Stimulated activated CD8-positive, alpha-beta memory T cell treated with anti-CD3 and anti-CD28 coated beads, Interleukin-12 subunit alpha, Interleukin-12 subunit beta, amount 100 ng/mL, for 1 hour (primary cell): Measurements from ENCODE around the gene ZDHHC4.

ENCODE experiments used
- DNase-seq: peaks from one replicate; pipeline ENCODE4 v3.0.0-alpha.2; 2020; ENCODE audit warnings: low read depth

The ZDHHC4 gene

GRCh38 chr7:6577369-6578113 is at the start of gene ZDHHC4:
TSS of gene ZDHHC4 (plus strand) at chr7:6577454. CDS start at chr7:6580562, 3,108 bp downstream.
- DNase-seq = peak; percentile 77

DNA sequence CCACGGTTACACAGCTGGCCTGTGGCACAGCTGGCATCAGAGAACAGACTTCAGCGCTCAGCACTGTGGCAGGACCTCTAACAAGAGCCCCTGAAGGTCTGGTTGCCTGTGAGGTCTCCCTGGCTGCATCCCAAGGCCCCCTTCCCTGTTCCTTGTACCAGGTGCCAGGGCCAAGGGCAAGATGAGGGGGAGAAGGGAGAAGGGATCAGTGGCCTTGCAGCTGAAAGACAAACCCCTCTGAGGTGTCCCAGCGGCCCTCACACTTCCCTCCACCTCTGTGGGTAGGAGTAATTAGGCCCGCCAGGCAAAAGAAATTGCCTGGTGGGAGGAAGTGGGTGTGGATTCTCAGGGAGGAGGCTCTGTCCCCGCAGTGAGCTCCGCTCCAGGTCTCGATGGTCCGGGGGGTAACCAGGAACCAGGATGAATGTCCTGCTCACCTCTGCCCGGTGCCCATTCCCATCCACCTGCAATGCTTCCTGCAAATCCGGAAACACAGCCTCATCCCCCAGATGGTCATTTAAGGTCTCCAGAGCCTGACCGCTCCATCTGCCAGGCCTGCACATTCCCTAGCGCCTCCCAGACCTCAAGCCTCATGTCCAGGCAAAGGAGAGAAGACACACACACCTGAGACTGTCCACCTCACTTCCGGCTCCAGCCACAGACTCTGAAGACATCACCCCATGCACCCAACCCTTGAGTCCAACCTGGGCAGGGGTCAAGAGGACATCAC is 48.7 kb upstream of the ZDHHC4 start:
- DNase-seq = no peak

DNA sequence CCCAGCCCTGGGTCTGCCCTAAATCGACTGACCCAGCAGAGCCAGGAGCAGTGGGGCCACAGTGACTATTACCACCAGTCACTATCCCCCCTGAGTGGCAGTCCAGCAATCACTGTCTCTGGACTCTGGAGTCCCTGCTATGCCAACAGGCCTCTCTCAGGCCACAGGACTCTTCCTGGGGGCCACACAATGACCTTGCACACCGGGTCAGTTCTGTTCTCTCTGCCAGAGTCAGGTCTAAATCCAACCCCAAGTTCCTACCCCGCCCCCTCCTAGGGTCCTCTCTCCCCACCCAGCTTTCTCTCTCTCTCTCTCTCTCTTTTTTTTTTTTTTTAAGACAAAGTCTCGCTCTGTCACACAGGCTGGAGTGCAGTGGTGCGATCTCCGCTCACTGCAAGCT is 47.6 kb upstream of the ZDHHC4 start:
- no peak for DNase-seq

GRCh38 chr7:6530626-6531491 is 46.4 kb upstream of the ZDHHC4 start:
- peak; percentile 43 for DNase-seq

- no peak for DNase-seq
Measured at GRCh38 chr7:6531492-6532279, 45.6 kb upstream of the ZDHHC4 start.

GRCh38 chr7:6532516-6532915 is 44.7 kb upstream of the ZDHHC4 start:
- DNase-seq = no peak

GRCh38 chr7:6533893-6534495 is 43.3 kb upstream of the ZDHHC4 start:
- DNase-seq = no peak

- no peak for DNase-seq
Measured at GRCh38 chr7:6536262-6537260, 40.7 kb upstream of the ZDHHC4 start.

- no peak for DNase-seq
Measured at GRCh38 chr7:6542368-6542767, 34.9 kb upstream of the ZDHHC4 start.

- DNase-seq = no peak
Measured at GRCh38 chr7:6545398-6546126, 31.7 kb upstream of the ZDHHC4 start.

- DNase-seq = no peak
Measured at GRCh38 chr7:6546498-6547251, 30.6 kb upstream of the ZDHHC4 start.

DNA sequence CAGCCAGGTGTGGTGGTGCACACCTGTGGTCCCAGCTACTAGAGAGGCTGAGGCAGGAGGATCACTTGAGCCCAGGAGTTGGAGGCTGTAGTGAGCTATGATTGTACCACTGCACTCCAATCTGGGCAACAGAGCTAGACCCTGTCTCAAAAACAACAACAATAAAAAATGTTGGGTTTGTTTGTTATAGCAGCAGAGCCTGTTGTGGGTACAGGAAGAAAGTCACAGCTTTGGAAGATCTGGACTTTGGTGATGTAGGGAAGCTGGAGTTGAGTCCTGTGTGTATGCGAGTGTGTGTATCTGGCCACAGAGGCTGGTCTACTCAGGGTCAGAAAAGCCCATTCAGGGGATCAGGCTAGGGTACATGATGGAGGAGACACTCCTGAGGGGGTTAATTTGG is 29.9 kb upstream of the ZDHHC4 start:
- DNase-seq = no peak

GRCh38 chr7:6551016-6551511 is 26.2 kb upstream of the ZDHHC4 start, which contains the start of gene GRID2IP:
TSS of gene GRID2IP (minus strand) at chr7:6551461. CDS start at chr7:6551436, 25 bp downstream.
- no peak for DNase-seq

GRCh38 chr7:6553448-6554044 is 23.7 kb upstream of the ZDHHC4 start:
- DNase-seq = no peak

GRCh38 chr7:6554848-6555247 is 22.4 kb upstream of the ZDHHC4 start:
- no peak for DNase-seq

- DNase-seq = no peak
Measured at GRCh38 chr7:6556196-6556595, 21.1 kb upstream of the ZDHHC4 start.

DNA sequence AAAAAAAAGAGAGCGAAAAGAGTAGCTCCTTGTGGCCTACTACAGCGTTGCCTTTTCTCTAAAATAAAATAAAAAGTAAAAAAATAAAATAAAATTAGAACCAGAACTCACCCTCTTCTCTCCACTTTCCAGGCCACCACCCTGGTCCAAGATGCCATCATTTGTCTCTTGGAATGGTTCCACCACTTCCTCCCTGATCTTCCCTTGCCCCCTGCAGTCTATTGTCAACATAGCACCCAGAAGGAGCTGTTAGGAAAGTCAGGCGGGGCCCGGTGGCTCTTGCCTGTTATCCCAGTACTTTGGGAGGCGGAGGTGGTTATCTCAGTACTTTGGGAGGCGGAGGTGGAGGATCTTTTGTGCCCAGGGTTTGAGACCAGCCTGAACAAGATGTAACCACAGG is 18.4 kb upstream of the ZDHHC4 start:
- no peak for DNase-seq

- no peak for DNase-seq
Measured at GRCh38 chr7:6559896-6560295, 17.4 kb upstream of the ZDHHC4 start.
